ENCODE data around the gene ZFYVE21.
"Not testable (repeated sequence)": the region's sequence is repeated elsewhere in the genome, so short reads cannot be mapped to it uniquely, and the experiment has no call there.

The ZFYVE21 gene

DNA sequence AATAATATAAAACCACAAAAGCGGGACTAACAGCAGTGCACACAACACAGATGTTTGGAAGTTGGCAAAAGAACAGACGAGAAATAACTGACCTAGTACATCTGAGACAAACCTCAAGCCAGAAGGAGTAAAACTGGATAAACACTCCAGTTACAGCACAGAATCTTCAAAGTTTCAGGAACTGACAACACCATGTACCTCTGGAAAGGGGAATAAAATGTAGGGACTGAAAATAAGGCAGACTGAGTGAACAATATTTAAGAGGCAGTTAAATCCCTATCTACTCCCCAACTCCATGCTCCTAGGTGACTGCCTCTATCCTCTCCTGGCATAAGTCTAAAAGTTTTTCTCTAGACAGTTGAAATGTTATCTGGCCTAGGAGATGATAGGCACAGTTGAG is 57.9 kb downstream of the ZFYVE21 start:
- Histone ChIP-seq H3K27me3 (no peaks in the 10 kb centered on the region), H3K9ac (no peak overlapping the region), H3K36me3 (peaks cover 5 to 59% (median 13%) of the 10 kb centered on the region in 11 experiments; a peak in 17 of 22 replicates), H3K4me1 (peaks cover 0 to 5% (median 0%) of the 10 kb centered on the region in 10 experiments; a peak in 1 of 20 replicates), H3K4me3 (no peak overlapping the region), H3K4me2 (no peak overlapping the region), H4K20me1 (no peaks in the 10 kb centered on the region), H3K9me3 (replicated peaks in 1 of 11) (peaks cover 11 to 26% (median 12%) of the 10 kb centered on the region in 11 experiments), H3K27ac (no peak overlapping the region)
- TF ChIP-seq Cebpa-rat (IDR thresholded peaks at IDR 0.05), result no peak

DNA sequence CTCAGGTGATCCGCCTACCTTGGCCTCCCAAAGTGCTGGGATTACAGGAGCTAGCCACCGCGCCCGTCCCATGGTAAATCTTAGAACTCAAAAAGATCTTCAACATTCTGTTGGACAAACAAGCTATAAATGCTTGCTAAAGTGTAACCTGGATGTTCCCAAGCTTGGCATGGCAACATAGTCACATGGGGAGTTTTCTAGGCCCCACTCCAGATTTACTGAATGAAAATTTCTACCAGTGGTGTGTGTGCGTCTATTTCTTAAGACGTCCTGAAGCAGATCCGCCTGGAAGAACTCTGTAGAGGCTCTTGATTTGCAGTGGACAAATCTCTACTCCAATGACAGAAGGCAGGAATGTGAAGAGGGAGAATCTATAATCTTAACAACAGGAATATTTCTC is 59.9 kb downstream of the ZFYVE21 start:
- no peak overlapping the region for H3K4me2 ChIP-seq
- H3K9ac ChIP-seq, result no peak overlapping the region
- peaks cover 0 to 5% (median 0%) of the 10 kb centered on the region in 10 experiments; a peak in 1 of 20 replicates for H3K4me1 ChIP-seq
- no peaks in the 10 kb centered on the region for H4K20me1 ChIP-seq
- no peaks in the 10 kb centered on the region for H3K27me3 ChIP-seq
- H3K36me3 ChIP-seq, result peaks cover 5 to 65% (median 15%) of the 10 kb centered on the region in 11 experiments; a peak in 17 of 22 replicates
- no peak overlapping the region for H3K27ac ChIP-seq
- no peak for TF ChIP-seq Cebpa-rat (IDR thresholded peaks at IDR 0.05)
- H3K4me3 ChIP-seq, result no peak overlapping the region
- H3K9me3 ChIP-seq (replicated peaks in 1 of 11), result peaks cover 11 to 26% (median 12%) of the 10 kb centered on the region in 11 experiments

DNA sequence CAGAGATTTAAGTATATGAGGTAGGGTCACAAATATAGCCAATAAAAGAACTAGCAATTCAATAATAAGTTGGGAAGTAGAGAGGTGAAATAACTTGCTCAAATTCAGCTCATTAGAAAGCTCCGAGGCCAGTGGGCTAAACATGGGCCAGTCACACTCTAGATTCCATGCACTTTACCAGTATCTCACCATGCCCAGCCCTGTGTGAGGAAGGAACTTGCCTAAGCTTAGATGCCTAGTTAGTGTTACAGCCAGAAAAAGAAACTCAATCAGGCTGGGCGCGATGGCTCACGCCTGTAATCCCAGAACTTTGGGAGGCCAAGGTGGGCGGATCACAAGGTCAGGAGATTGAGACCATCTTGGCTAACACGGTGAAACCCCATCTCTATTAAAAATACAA is 60.7 kb downstream of the ZFYVE21 start:
- H4K20me1 ChIP-seq, H3K4me2 ChIP-seq, H3K9ac ChIP-seq, H3K27ac ChIP-seq, H3K27me3 ChIP-seq, H3K4me3 ChIP-seq, H3K4me1 ChIP-seq: not testable (repeated sequence)
- Histone ChIP-seq H3K36me3 (peaks cover 5 to 59% (median 15%) of the 10 kb centered on the region in 11 experiments; a peak in 17 of 22 replicates), H3K9me3 (replicated peaks in 1 of 11) (peaks cover 11 to 26% (median 12%) of the 10 kb centered on the region in 11 experiments)

DNA sequence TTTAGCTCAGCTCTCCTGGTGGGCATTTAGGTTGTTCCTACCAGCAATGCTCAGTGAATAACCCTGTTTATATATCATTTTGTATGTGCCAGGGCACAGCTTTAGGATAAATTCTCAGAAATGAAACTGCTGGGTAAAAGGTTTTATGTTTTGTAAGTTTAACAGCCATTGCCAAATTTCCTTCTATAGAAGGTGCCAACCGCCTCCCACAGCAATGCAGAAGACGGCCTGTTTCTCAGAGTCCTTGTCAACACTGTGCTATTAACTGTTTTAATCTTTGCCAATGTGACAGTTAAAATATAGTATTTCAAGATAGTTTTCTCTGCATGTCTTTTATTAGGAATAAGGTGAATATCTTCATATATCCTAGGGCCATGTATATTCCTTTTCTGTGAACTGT is 66.8 kb downstream of the ZFYVE21 start:
- Histone ChIP-seq H3K9me3 (replicated peaks in 1 of 11) (0 out of 22 replicates have a peak, but pooled peaks cover 0 to under 1% (median 0%) of the 10 kb centered on the region in 11 experiments), H3K27me3 (no peaks in the 10 kb centered on the region), H3K36me3 (peaks cover 0 to 26% (median 6%) of the 10 kb centered on the region in 11 experiments; a peak in 10 of 22 replicates), H3K9ac (no peak overlapping the region), H3K4me3 (no peak overlapping the region), H4K20me1 (no peaks in the 10 kb centered on the region), H3K4me1 (peaks cover 0 to 19% (median 13%) of the 10 kb centered on the region in 10 experiments; a peak in 14 of 20 replicates), H3K27ac (no peak overlapping the region), H3K4me2 (peak overlapping the region in 6 of 11 experiments; percentile 36 to 68 (median 60); a peak in 7 of 22 replicates)
- no peak for TF ChIP-seq Cebpa-rat (IDR thresholded peaks at IDR 0.05)
